IMR-90 (cell line): ENCODE results near the gene ATG7. TPM values are rescaled to one million over a fixed set of nuclear protein-coding genes. Genes with fewer than 3 reads are reported as not detected.

Experiments used
- ATAC-seq: fragments of 200-7000 bp; cut with Tn5 transposase; 2 replicates; pipeline ENCODE4 v1.9.1; 2020; ENCODE audit warnings: low read depth, mild to moderate bottlenecking, moderate library complexity
- BruUV-seq: library from RNA; stranded (reverse); fragments of 400-500 nt; replicated peaks from 2 replicates; lab custom pipeline; 2021; lab: Mats Ljungman, UMichigan
- CTCF ChIA-PET: fragments of 300-600 bp; formaldehyde crosslinking; extraction: SDS; loops from one replicate; lab custom pipeline; 2021; ENCODE audit warnings: antibody characterized with exemption; lab: Yijun Ruan, JAX
- POLR2A ChIA-PET: fragments of 300-600 bp; sonication (Branson Sonifier 250); formaldehyde crosslinking; loops from one replicate; lab custom pipeline; 2022; ENCODE audit warnings: antibody characterized with exemption; ENCODE audit not compliant: unreplicated experiment; lab: Charles Lee
- DNase-seq: peaks from one replicate; pipeline ENCODE4 v3.0.0; 2013
- H2AFZ ChIP-seq: replicated peaks from 2 replicates; pipeline ENCODE3; 2013; ENCODE audit warnings: low read length, mild to moderate bottlenecking; ENCODE audit not compliant: poor library complexity
- H2AK5ac ChIP-seq: 2 replicates; pipeline ENCODE4 v1.6.1; 2013; ENCODE audit warnings: low read depth, low read length, inconsistent platforms
- H2AK9ac ChIP-seq: replicated peaks from 2 replicates; pipeline ENCODE3; 2013; ENCODE audit warnings: mild to moderate bottlenecking, low read depth, low read length, moderate library complexity; ENCODE audit not compliant: poor library complexity
- H2BK120ac ChIP-seq: 2 replicates; pipeline ENCODE4 v1.6.1; 2013; ENCODE audit warnings: low read depth, low read length, inconsistent platforms
- H2BK15ac ChIP-seq: 3 replicates; pipeline ENCODE4 v1.6.1; 2013; ENCODE audit warnings: low read depth, low read length, inconsistent platforms
- H2BK20ac ChIP-seq: 2 replicates; pipeline ENCODE4 v1.6.1; 2013; ENCODE audit warnings: low read depth, mild to moderate bottlenecking, inconsistent platforms, low read length, moderate library complexity
- H2BK5ac ChIP-seq: 2 replicates; pipeline ENCODE4 v1.6.1; 2013; ENCODE audit warnings: mild to moderate bottlenecking, low read depth, low read length, inconsistent platforms; ENCODE audit not compliant: poor library complexity, severe bottlenecking
- H3K14ac ChIP-seq: replicated peaks from 2 replicates; pipeline ENCODE4 v1.6.1; 2013; ENCODE audit warnings: low read depth, low read length, inconsistent platforms
- H3K18ac ChIP-seq: 2 replicates; pipeline ENCODE4 v1.6.1; 2013; ENCODE audit warnings: low read depth, low read length, control low read depth
- H3K23ac ChIP-seq: 2 replicates; pipeline ENCODE4 v1.6.1; 2013; ENCODE audit warnings: low read depth, low read length, inconsistent platforms
- H3K27ac ChIP-seq: 2 replicates; pipeline ENCODE4 v1.5.1; 2013; ENCODE audit warnings: mild to moderate bottlenecking, control low read depth, low read length; ENCODE audit not compliant: insufficient read depth
- H3K27me3 ChIP-seq: 2 replicates; pipeline ENCODE4 v1.6.1; 2013; ENCODE audit warnings: low read length; ENCODE audit not compliant: control insufficient read depth, insufficient read depth
- H3K36me3 ChIP-seq: 2 replicates; pipeline ENCODE4 v1.6.1; 2013; ENCODE audit warnings: low read length, mixed read lengths; ENCODE audit not compliant: control insufficient read depth, insufficient read depth
- H3K4ac ChIP-seq: 2 replicates; pipeline ENCODE4 v1.6.1; 2013; ENCODE audit warnings: low read depth, low read length, inconsistent platforms
- H3K4me1 ChIP-seq: 2 replicates; pipeline ENCODE4 v1.6.1; 2013; ENCODE audit warnings: low read length, mixed read lengths; ENCODE audit not compliant: control insufficient read depth, insufficient read depth
- H3K4me2 ChIP-seq: 2 replicates; pipeline ENCODE4 v1.6.1; 2013; ENCODE audit warnings: low read depth, mild to moderate bottlenecking, control low read depth, low read length, moderate library complexity
- H3K4me3 ChIP-seq: 2 replicates; pipeline ENCODE4 v1.5.1; 2013; ENCODE audit warnings: low read depth, mild to moderate bottlenecking, control low read depth, low read length, moderate library complexity; ENCODE audit not compliant: insufficient read depth
- H3K56ac ChIP-seq: 2 replicates; pipeline ENCODE4 v1.6.1; 2013; ENCODE audit warnings: low read length, inconsistent platforms; ENCODE audit not compliant: insufficient read depth; ENCODE audit errors: extremely low read depth
- H3K79me1 ChIP-seq, 2 experiments: 2 replicates each; pipeline ENCODE4 v1.6.1; 2013; ENCODE audit warnings: low read length in 2 of 2, inconsistent platforms in 1 of 2, low read depth in 1 of 2
- H3K9ac ChIP-seq: 2 replicates; pipeline ENCODE4 v1.6.1; 2013; ENCODE audit warnings: low read depth, low read length, control low read depth
- H3K9me1 ChIP-seq: 2 replicates; pipeline ENCODE4 v1.6.1; 2013; ENCODE audit warnings: low read length, inconsistent platforms; ENCODE audit not compliant: insufficient read depth
- H3K9me3 ChIP-seq: 2 replicates; pipeline ENCODE4 v1.6.1; 2013; ENCODE audit warnings: low read length; ENCODE audit not compliant: control insufficient read depth, insufficient read depth
- H4K20me1 ChIP-seq: 2 replicates; pipeline ENCODE4 v1.6.1; 2013; ENCODE audit warnings: low read length, inconsistent platforms; ENCODE audit not compliant: insufficient read depth
- H4K5ac ChIP-seq: 2 replicates; pipeline ENCODE4 v1.6.1; 2013; ENCODE audit warnings: mild to moderate bottlenecking, low read depth, low read length, control low read depth
- H4K8ac ChIP-seq, 2 experiments: 2 replicates each; pipeline ENCODE4 v1.6.1; 2013; ENCODE audit warnings: low read depth in 2 of 2, low read length in 2 of 2, control low read depth in 1 of 2, inconsistent platforms in 1 of 2
- H4K91ac ChIP-seq: 2 replicates; pipeline ENCODE4 v1.6.1; 2013; ENCODE audit warnings: low read depth, low read length, inconsistent platforms; ENCODE audit not compliant: insufficient read depth
- FOS ChIP-seq: fragments of 150-350 bp; IDR thresholded peaks from 2 replicates; pipeline ENCODE4 v1.6.1; 2016; ENCODE audit warnings: low read depth, low read length
- MXI1 ChIP-seq: IDR thresholded peaks from 2 replicates; pipeline ENCODE4 v1.6.1; 2012; ENCODE audit warnings: low read depth, mild to moderate bottlenecking, low read length, moderate library complexity, borderline replicate concordance
- WGBS, 2 experiments: methylation state at CpG; one replicate each; pipeline versions ENCODE4 v1.1.5 to v1.1.7; 2013; ENCODE audit warnings: missing lambda C conversion rate in 2 of 2; ENCODE audit not compliant: insufficient read length in 1 of 2; ENCODE audit errors: extremely low coverage in 2 of 2; 5-methylcytosine and 5-hydroxymethylcytosine counted together
- dilution Hi-C: fragments of 300-500 bp; cut with HindIII; formaldehyde crosslinking; loops from one replicate; pipeline ENCODE4 v1.14.3; 2018; ENCODE audit warnings: low sequenced_read_pairs; ENCODE audit not compliant: unreplicated experiment
- in situ Hi-C: fragments of 300-500 bp; cut with MboI; formaldehyde crosslinking; loops from 3 replicates; pipeline ENCODE4 v1.14.3; 2019; ENCODE audit warnings: low sequenced_read_pairs, inconsistent platforms, mixed read lengths
- intact Hi-C: fragments of 100-400 bp; cut with micrococcal nuclease; formaldehyde crosslinking; loops from 2 replicates; pipeline ENCODE4 v1.10.0; 2022
- polyA plus RNA-seq, 3 experiments: library from polyadenylated mRNA; depleted of rRNA; stranded (reverse); fragments of >200 nt; gene quantifications; 2 replicates each; pipeline ENCODE4 v1.2.3, GENCODE V29; 2012; ENCODE audit warnings: low replicate concordance in 1 of 3
- total RNA-seq: library from RNA; depleted of rRNA; stranded (reverse); fragments of >200 nt; gene quantifications from 2 replicates; pipeline ENCODE4 v1.2.3, GENCODE V29; 2012

ATG7 gene
- total and polyA plus RNA-seq, 2 of the 4 experiments (the other 2 are of a cell fraction): 15.6 to 51.4 TPM

DNA sequence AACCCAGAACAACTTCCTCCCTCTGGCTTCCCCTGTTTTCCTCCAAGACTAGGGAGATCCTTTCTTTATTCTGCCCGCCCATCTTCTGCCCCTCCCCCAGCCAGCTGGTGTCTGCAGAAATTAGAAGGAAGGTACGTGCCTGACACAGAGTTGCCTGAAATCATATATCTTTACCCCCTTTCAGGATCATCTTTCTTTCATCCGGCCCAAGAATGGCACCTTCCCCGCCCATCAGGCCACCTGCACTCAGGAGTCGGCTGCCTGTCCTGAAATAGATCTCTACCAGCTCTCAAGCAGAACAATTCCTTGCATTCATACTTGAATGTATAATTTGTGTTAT, 237.8 kb downstream of the ATG7 start:
- CTCF ChIA-PET: interaction anchor here (0.6 kb wide), 1 partner anchor 78 kb away, joined by 3 read pairs; no protein-coding TSS in a partner anchor
- Histone ChIP-seq H3K4me1 (peaks cover 22% of the 10 kb centered on the region), H2AFZ (no peak overlapping the region), H4K91ac (peak overlapping the region; percentile 86), H4K5ac (peak overlapping the region; percentile 67), H3K4me3 (no peak overlapping the region), H3K4me2 (peak overlapping the region; percentile 54), H3K18ac (peak overlapping the region; percentile 82), H2BK5ac (peak overlapping the region; percentile 92), H3K27me3 (no peaks in the 10 kb centered on the region), H2AK5ac (peak overlapping the region; percentile 56; the same call in 1 of the 2 replicates), H3K27ac (peak overlapping the region; percentile 57; the same call in 1 of the 2 replicates), H4K8ac (peak overlapping the region; percentile 10 to 66; a peak in 2 of 4 replicates), H3K56ac (peak overlapping the region; percentile 79; the same call in 1 of the 2 replicates), H3K9ac (no peak overlapping the region; the same call in 1 of the 2 replicates), H3K4ac (peak overlapping the region; percentile 91), H4K20me1 (peaks cover 3% of the 10 kb centered on the region; the same call in 1 of the 2 replicates), H3K9me3 (no peaks in the 10 kb centered on the region), H2AK9ac (peak overlapping the region; percentile 68), H2BK20ac (peak overlapping the region; percentile 73), H3K79me1 (peaks cover 5 to 25% of the 10 kb centered on the region in 2 experiments), H3K36me3 (no peaks in the 10 kb centered on the region), H3K23ac (peak overlapping the region; percentile 74; the same call in 1 of the 2 replicates), H3K9me1 (peaks cover 12% of the 10 kb centered on the region), H3K14ac (peak overlapping the region; percentile 69), H2BK15ac (peak overlapping the region; percentile 64; the same call in 2 of the 3 replicates), H2BK120ac (peak overlapping the region; percentile 92)
- no TSS peak for BruUV-seq
- no CpG with 5 or more reads among the region's 5 CpGs for WGBS, 2 experiments
- POLR2A ChIA-PET: no interaction called here
- no peak for DNase-seq
- no peak for ATAC-seq
- dilution Hi-C loops (no loop called here), in situ Hi-C loops (no loop called here), intact Hi-C loops (no loop called here)
- TF ChIP-seq MXI1 (no peak), FOS (no peak)
